A549 treated with Hydrocortisone at 1 μM for 4 hours (cell line): Measurements from ENCODE around the gene RHOF. TPM values are rescaled to one million over a fixed set of nuclear protein-coding genes. Genes with fewer than 3 reads are reported as not detected.

ENCODE experiments used
- total RNA-seq: library from RNA; stranded (reverse); fragments of 200-300 nt; extraction: Qiagen RNA extraction; gene quantifications from 5 replicates; pipeline ENCODE4 v1.2.3, GENCODE V29; 2022

Gene RHOF
- total RNA-seq, result 82.6 to 96.9 TPM (median 89.9 TPM) in 5 replicates

GRCh38 chr12:121793440-121793837, at the start of gene RHOF:
TSS of gene RHOF (minus strand) at chr12:121793688. CDS start at chr12:121793633, 55 bp downstream.

GRCh38 chr12:121803861-121804416, 10.5 kb upstream of the RHOF start, which contains the start of gene SETD1B:
TSS of gene SETD1B (plus strand) at chr12:121804009. CDS start at chr12:121804738, 729 bp downstream.

Other genes with a start within 250 kb of the RHOF start
- 17.7 to 21.0 TPM (median 20.3 TPM) in 5 replicates for gene KDM2B, start 212.7 kb downstream of the RHOF start, total RNA-seq
- 20.3 to 35.6 TPM (median 32.0 TPM) in 5 replicates for gene ORAI1, start 167.2 kb downstream of the RHOF start, total RNA-seq
- gene MORN3, start 124.0 kb downstream of the RHOF start, total RNA-seq, result 0.08 to 0.39 TPM (median 0.26 TPM) in 5 replicates
- 13.2 to 18.7 TPM (median 16.0 TPM) in 5 replicates for gene TMEM120B, start 80.9 kb downstream of the RHOF start, total RNA-seq
- gene SETD1B, start 10.3 kb upstream of the RHOF start, total RNA-seq, result 11.0 to 12.2 TPM (median 11.8 TPM) in 5 replicates
- gene HPD, start 65.2 kb upstream of the RHOF start, total RNA-seq, result 1.4 to 2.1 TPM (median 1.9 TPM) in 5 replicates
- gene PSMD9, start 95.1 kb upstream of the RHOF start, total RNA-seq, result 116 to 162 TPM (median 126 TPM) in 5 replicates
- gene CFAP251, start 124.9 kb upstream of the RHOF start, total RNA-seq, result 0.85 to 1.7 TPM (median 1.3 TPM) in 5 replicates
- 9.3 to 12.4 TPM (median 11.3 TPM) in 5 replicates for gene BCL7A, start 228.2 kb upstream of the RHOF start, total RNA-seq